GM10266 (cell line): ENCODE measurements around the gene TECTA.

ENCODE experiments used
- DNase-seq: peaks from one replicate; pipeline ENCODE4 v3.0.0; 2012; ENCODE audit errors: extremely low spot score
- CTCF ChIP-seq: IDR thresholded peaks from 2 replicates; pipeline ENCODE4 v1.5.1; 2012; ENCODE audit warnings: mild to moderate bottlenecking, low read depth; ENCODE audit not compliant: control insufficient read depth, insufficient read depth; ENCODE audit errors: missing control alignments

Gene TECTA, protein sequence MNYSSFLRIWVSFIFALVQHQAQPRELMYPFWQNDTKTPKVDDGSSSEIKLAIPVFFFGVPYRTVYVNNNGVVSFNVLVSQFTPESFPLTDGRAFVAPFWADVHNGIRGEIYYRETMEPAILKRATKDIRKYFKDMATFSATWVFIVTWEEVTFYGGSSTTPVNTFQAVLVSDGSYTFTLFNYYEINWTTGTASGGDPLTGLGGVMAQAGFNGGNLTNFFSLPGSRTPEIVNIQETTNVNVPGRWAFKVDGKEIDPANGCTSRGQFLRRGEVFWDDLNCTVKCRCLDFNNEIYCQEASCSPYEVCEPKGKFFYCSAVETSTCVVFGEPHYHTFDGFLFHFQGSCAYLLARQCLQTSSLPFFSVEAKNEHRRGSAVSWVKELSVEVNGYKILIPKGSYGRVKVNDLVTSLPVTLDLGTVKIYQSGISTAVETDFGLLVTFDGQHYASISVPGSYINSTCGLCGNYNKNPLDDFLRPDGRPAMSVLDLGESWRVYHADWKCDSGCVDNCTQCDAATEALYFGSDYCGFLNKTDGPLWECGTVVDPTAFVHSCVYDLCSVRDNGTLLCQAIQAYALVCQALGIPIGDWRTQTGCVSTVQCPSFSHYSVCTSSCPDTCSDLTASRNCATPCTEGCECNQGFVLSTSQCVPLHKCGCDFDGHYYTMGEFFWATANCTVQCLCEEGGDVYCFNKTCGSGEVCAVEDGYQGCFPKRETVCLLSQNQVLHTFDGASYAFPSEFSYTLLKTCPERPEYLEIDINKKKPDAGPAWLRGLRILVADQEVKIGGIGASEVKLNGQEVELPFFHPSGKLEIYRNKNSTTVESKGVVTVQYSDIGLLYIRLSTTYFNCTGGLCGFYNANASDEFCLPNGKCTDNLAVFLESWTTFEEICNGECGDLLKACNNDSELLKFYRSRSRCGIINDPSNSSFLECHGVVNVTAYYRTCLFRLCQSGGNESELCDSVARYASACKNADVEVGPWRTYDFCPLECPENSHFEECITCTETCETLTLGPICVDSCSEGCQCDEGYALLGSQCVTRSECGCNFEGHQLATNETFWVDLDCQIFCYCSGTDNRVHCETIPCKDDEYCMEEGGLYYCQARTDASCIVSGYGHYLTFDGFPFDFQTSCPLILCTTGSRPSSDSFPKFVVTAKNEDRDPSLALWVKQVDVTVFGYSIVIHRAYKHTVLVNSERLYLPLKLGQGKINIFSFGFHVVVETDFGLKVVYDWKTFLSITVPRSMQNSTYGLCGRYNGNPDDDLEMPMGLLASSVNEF (N-terminal part only)

DNA sequence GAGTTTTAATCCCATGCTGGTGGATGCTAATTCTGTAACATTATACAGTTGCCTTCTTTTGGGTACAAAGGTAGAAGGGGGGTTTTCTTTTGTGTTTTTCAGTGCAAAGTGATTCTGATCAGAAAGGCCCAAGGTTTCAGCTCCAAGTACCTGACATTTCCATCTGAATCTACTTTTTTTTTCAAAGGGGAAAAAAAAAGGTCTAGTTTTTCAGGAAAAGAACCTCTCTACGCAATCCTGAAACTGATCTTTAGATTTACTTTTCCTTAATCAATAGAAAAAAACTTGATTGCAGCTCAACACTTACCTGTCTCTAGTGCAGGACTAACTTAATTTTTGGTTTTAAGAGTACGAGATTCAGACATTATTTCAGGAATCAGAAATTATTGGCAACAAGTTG, at the start of gene TECTA:
Gene TECTA, plus strand, starts transcription at position 301 of the 400 bp plus-strand sequence. CDS start 1,423 bp downstream, outside the sequence.
- TF ChIP-seq CTCF: no peak

DNA sequence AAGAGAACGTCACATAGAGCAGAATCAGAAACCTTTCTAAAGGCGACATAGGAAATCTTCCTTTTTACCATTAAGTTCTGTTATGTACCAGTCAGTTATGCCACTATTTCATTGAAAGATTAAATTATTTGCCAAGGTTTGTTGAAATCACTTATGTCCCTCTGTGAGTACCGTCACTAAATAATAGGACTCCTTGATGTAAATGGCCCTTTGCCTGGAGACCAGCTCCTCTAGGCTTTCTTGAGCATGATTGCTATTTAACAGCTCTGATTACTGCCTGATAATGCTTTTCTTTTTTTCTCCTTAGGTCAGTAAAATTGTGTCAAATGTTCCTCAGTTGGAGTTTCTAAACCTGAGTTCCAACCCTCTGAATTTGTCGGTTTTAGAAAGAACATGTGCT, 47.8 kb upstream of the TECTA start:
- no peak for TF ChIP-seq CTCF
- DNase-seq: no peak

More for the DNA sequence above, at the start of gene TECTA:
- no peak for DNase-seq

DNA sequence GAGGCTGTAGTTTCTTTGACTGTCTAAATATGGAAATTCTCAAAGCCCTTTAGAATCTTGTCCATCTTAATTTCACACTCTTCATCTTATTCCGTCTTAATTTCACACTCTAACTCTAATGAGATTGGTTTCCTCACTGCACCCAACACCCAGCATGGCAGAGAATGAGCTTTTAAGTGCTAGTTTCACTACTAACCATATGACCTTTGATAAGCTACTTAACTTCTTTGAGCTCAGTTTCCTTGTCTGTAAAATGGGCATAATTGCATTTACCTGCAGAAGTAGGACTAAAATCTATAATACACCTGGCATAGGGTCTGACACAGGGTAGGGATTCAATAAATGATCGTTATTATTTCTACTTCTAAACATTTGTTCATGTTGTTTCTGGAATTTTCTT, 46.8 kb upstream of the TECTA start:
- no peak for DNase-seq
- no peak for TF ChIP-seq CTCF

- DNase-seq: no peak
- no peak for TF ChIP-seq CTCF
Observed at GRCh38 chr11:121055076-121055475, 46.0 kb upstream of the TECTA start.

- no peak for DNase-seq
- no peak for TF ChIP-seq CTCF
Observed at GRCh38 chr11:121057922-121058321, 43.1 kb upstream of the TECTA start.

- no peak for DNase-seq
- TF ChIP-seq CTCF: no peak
Observed at GRCh38 chr11:121058941-121059340, 42.1 kb upstream of the TECTA start.
